Measurements from ENCODE around the gene KCNQ1. TPM values are rescaled to one million over a fixed set of nuclear protein-coding genes. Genes with fewer than 3 reads are reported as not detected.

KCNQ1 gene
- total RNA-seq, 1 experiment from 2014 or later = 10.7 TPM

GRCh38 chr11:2670541-2671100 is 225.8 kb downstream of the KCNQ1 start:
- no TSS peak for BruUV-seq (replicated peaks)
- DNase-seq (ENCODE audit: low read depth, low spot score) (no peak), ATAC-seq (no peak)
- no peaks in the 10 kb centered on the region for H4K20me1 ChIP-seq (ENCODE audit: insufficient read depth)
- no peak for TF ChIP-seq YY1 (IDR thresholded peaks at IDR 0.05; ENCODE audit: extremely low read depth, insufficient replicate concordance, low read depth, low read length)
- TF ChIP-seq CEBPB (IDR thresholded peaks at IDR 0.05; ENCODE audit: low read depth) = no peak
- no peak for TF ChIP-seq CTCF (IDR thresholded peaks at IDR 0.05 in 2 of 3, conservative IDR thresholded peaks at IDR 0.05 in 1 of 3; ENCODE audit: borderline replicate concordance in 1 of 3, insufficient read depth in 1 of 3, low read depth in 2 of 3, low read length in 2 of 3)
- TF ChIP-seq EZH2 (IDR thresholded peaks at IDR 0.05) = no peak
- TF ChIP-seq ELF1 (IDR thresholded peaks at IDR 0.05; ENCODE audit: borderline replicate concordance, low read depth) = no peak
- TF ChIP-seq MAX (IDR thresholded peaks at IDR 0.05) = no peak
- TF ChIP-seq REST (IDR thresholded peaks at IDR 0.05; ENCODE audit: low read depth) = no peak
- TF ChIP-seq POLR2A (IDR thresholded peaks at IDR 0.05; ENCODE audit: borderline replicate concordance, extremely low read depth, insufficient read depth, insufficient read length) = no peak
- TF ChIP-seq SP1 (IDR thresholded peaks at IDR 0.05; ENCODE audit: low read depth) = no peak
- no peak for TF ChIP-seq TCF7L2 (IDR thresholded peaks at IDR 0.05; ENCODE audit: borderline replicate concordance, extremely low read depth, insufficient read depth, insufficient read length)
- TF ChIP-seq ZNF274 (IDR thresholded peaks at IDR 0.05; ENCODE audit: low read depth, low read length) = no peak
- TF ChIP-seq RAD21 (IDR thresholded peaks at IDR 0.05; ENCODE audit: low read depth) = no peak
- no peak for TF ChIP-seq ZFX (IDR thresholded peaks at IDR 0.05)
- TF ChIP-seq SRF (IDR thresholded peaks at IDR 0.05; ENCODE audit: low read depth) = no peak
- no peak for TF ChIP-seq SIN3A (IDR thresholded peaks at IDR 0.05; ENCODE audit: low read depth)
- no peak for TF ChIP-seq JUND (IDR thresholded peaks at IDR 0.05)
- no peak for TF ChIP-seq ZBTB33 (IDR thresholded peaks at IDR 0.05; ENCODE audit: extremely low read depth, insufficient replicate concordance, low read length)
- TF ChIP-seq CBX3 (IDR thresholded peaks at IDR 0.05; ENCODE audit: low read depth) = no peak
- no peak for TF ChIP-seq EGR1 (IDR thresholded peaks at IDR 0.05; ENCODE audit: low read depth)
- no peak for TF ChIP-seq POLR2AphosphoS5 (IDR thresholded peaks at IDR 0.05; ENCODE audit: low read depth, low read length)
- no peak overlapping the region for H2AFZ ChIP-seq (ENCODE audit: low read depth, low read length, poor library complexity, severe bottlenecking)
- ChIA-PET CTCF (no interaction called here), RAD21 (ENCODE audit: low non-redundant PET in 1 of 2, low total read pairs in 2 of 2, uncharacterized antibody in 2 of 2, unreplicated experiment in 2 of 2) (no interaction called here), POLR2A (no interaction called here)
- H3K79me2 ChIP-seq (ENCODE audit: insufficient read depth, low read length) = peaks cover 2% of the 10 kb centered on the region; the same call in 1 of the 2 replicates
- no peak overlapping the region for H3K4me3 ChIP-seq (replicated peaks in 1 of 2; ENCODE audit: low read depth in 1 of 2, low read length in 2 of 2)
- H3K4me1 ChIP-seq (ENCODE audit: control insufficient read depth in 1 of 2, insufficient read depth in 2 of 2, low read length in 2 of 2) = no peaks in the 10 kb centered on the region
- H3K9ac ChIP-seq (ENCODE audit: low read length) = no peak overlapping the region
- intact Hi-C loops (cut with micrococcal nuclease) = no loop called here
- H3K4me2 ChIP-seq (ENCODE audit: low read length) = no peak overlapping the region
- H3K27ac ChIP-seq (ENCODE audit: low read depth, low read length) = no peak overlapping the region
- H3K27me3 ChIP-seq (ENCODE audit: insufficient read depth, low read length) = no peaks in the 10 kb centered on the region
- no peaks in the 10 kb centered on the region for H3K36me3 ChIP-seq (ENCODE audit: control insufficient read depth in 1 of 2, insufficient read depth in 2 of 2, low read length in 2 of 2)
- no peaks in the 10 kb centered on the region for H3K9me2 ChIP-seq (ENCODE audit: insufficient read depth)
- H3K9me3 ChIP-seq (ENCODE audit: control insufficient read depth in 1 of 2, insufficient read depth in 1 of 2, low read depth in 1 of 2, low read length in 2 of 2) = no peaks in the 10 kb centered on the region
